B cell (primary cell): ENCODE measurements around the gene TAF12.

Source experiments
- EZH2 ChIP-seq: IDR thresholded peaks from 2 replicates; pipeline ENCODE4 v1.6.1; 2012; ENCODE audit warnings: borderline replicate concordance, low read depth, mild to moderate bottlenecking, moderate library complexity, low read length; ENCODE audit not compliant: insufficient read depth, poor library complexity, severe bottlenecking
- TF ChIP-seq, protein P1 (sequence below): fragments of 200-600 bp; IDR thresholded peaks from one replicate; pipeline ENCODE4 v1.8.0; 2022; ENCODE audit warnings: antibody characterized with exemption, mild to moderate bottlenecking

- no peak for TF ChIP-seq EZH2
- TF ChIP-seq, protein P1, sequence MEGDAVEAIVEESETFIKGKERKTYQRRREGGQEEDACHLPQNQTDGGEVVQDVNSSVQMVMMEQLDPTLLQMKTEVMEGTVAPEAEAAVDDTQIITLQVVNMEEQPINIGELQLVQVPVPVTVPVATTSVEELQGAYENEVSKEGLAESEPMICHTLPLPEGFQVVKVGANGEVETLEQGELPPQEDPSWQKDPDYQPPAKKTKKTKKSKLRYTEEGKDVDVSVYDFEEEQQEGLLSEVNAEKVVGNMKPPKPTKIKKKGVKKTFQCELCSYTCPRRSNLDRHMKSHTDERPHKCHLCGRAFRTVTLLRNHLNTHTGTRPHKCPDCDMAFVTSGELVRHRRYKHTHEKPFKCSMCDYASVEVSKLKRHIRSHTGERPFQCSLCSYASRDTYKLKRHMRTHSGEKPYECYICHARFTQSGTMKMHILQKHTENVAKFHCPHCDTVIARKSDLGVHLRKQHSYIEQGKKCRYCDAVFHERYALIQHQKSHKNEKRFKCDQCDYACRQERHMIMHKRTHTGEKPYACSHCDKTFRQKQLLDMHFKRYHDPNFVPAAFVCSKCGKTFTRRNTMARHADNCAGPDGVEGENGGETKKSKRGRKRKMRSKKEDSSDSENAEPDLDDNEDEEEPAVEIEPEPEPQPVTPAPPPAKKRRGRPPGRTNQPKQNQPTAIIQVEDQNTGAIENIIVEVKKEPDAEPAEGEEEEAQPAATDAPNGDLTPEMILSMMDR = no peak
Observed at GRCh38 chr1:28675924-28676257, 33.0 kb upstream of the TAF12 start.
